Stomach (tissue), 4 donors: ENCODE measurements around the gene SYT7.

Experiments used
- CTCF ChIP-seq, 7 experiments: fragments of 450-650 bp in 4 of 7; fragments of 200-600 bp in 3 of 7; sonication (generic) in 3 of 7; IDR thresholded peaks; one replicate each; pipeline ENCODE4 v1.5.1; 2016 to 2019; ENCODE audit warnings: antibody characterized with exemption in 7 of 7, control low read depth in 2 of 7, mild to moderate bottlenecking in 1 of 7
- EP300 ChIP-seq: sonication (generic); formaldehyde crosslinking; IDR thresholded peaks from one replicate; pipeline ENCODE4 v1.6.1; 2017; ENCODE audit warnings: antibody characterized with exemption
- POLR2A ChIP-seq, 4 donors: fragments of 450-650 bp; IDR thresholded peaks; one replicate each; pipeline ENCODE4 v1.6.1; 2016; ENCODE audit warnings: antibody characterized with exemption in 4 of 4, control low read depth in 2 of 4, mild to moderate bottlenecking in 1 of 4, moderate library complexity in 1 of 4
- POLR2AphosphoS5 ChIP-seq, 3 donors: sonication (generic); formaldehyde crosslinking; IDR thresholded peaks; one replicate each; pipeline ENCODE4 v1.6.1; 2016; ENCODE audit warnings: antibody characterized with exemption in 3 of 3

- no peak for TF ChIP-seq EP300
- TF ChIP-seq POLR2AphosphoS5 (IDR thresholded peaks at IDR 0.05): no peak
- TF ChIP-seq CTCF (IDR thresholded peaks at IDR 0.05): no peak
- TF ChIP-seq POLR2A (IDR thresholded peaks at IDR 0.05): no peak
These were observed 104.5 kb downstream of the SYT7 start for GRCh38 chr11:61476371-61476770.
